GM18907 (cell line): ENCODE results near the gene PKD1L1.
"Not testable (repeated sequence)": the region's sequence is repeated elsewhere in the genome, so short reads cannot be mapped to it uniquely, and the experiment has no call there.

ENCODE experiments used
- ATAC-seq: cut with Tn5 transposase; IDR thresholded peaks from one replicate; pipeline ENCODE4 v1.9.1; 2021; ENCODE audit warnings: mild to moderate bottlenecking, moderate library complexity; ENCODE audit not compliant: unreplicated experiment

Gene PKD1L1

GRCh38 chr7:47796347-47796746 is 151.9 kb downstream of the PKD1L1 start:
- no peak for ATAC-seq

GRCh38 chr7:47795631-47796030 is 152.6 kb downstream of the PKD1L1 start:
- ATAC-seq, result no peak

- not testable (repeated sequence) for ATAC-seq
Measured at GRCh38 chr7:47795126-47795525, 153.1 kb downstream of the PKD1L1 start.

GRCh38 chr7:47794016-47794415 is 154.2 kb downstream of the PKD1L1 start:
- ATAC-seq, result no peak

- ATAC-seq, result not testable (repeated sequence)
Measured at GRCh38 chr7:47793186-47793585, 155.1 kb downstream of the PKD1L1 start.

GRCh38 chr7:47792521-47793121 is 155.6 kb downstream of the PKD1L1 start:
- ATAC-seq, result no peak

- no peak for ATAC-seq
Measured at GRCh38 chr7:47791682-47792081, 156.6 kb downstream of the PKD1L1 start.

GRCh38 chr7:47788083-47788482 is 160.2 kb downstream of the PKD1L1 start:
- ATAC-seq, result no peak

GRCh38 chr7:47787249-47788069 is 160.8 kb downstream of the PKD1L1 start:
- no peak for ATAC-seq

DNA sequence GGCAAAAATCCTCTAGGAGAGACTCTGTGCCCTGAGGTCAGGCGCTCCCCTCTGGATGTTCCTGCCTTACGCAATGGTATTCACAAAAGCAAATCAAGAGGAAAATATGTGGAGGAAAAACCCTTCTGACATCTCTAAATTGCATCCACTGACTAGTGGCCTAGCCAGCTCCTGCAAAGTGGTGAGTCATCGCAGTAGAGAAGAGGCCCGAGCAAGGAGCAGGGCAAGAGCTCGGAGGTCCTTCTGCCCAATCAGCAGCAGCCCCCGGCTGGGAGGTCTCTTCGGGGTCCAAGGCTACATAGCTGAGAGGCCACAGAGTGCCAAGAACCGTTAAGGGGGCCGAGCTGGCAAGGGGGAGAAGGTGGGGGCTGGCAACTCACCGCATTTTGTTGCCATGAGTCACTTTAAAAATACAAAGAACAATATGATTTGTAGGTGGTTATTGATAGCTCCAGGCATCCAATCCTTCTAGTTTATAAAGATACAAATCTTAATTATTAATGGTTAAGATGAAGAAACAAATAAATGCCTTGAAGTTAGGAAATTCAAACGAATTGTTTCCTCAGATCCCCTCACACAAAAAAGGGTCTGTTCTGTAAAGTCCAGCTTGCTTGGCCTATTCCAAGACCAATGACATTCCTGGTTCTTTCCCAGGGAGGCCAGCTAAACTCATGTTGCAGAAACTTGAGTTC is 161.6 kb downstream of the PKD1L1 start:
- no peak for ATAC-seq

- no peak for ATAC-seq
Measured at GRCh38 chr7:47785923-47786556, 162.2 kb downstream of the PKD1L1 start.

DNA sequence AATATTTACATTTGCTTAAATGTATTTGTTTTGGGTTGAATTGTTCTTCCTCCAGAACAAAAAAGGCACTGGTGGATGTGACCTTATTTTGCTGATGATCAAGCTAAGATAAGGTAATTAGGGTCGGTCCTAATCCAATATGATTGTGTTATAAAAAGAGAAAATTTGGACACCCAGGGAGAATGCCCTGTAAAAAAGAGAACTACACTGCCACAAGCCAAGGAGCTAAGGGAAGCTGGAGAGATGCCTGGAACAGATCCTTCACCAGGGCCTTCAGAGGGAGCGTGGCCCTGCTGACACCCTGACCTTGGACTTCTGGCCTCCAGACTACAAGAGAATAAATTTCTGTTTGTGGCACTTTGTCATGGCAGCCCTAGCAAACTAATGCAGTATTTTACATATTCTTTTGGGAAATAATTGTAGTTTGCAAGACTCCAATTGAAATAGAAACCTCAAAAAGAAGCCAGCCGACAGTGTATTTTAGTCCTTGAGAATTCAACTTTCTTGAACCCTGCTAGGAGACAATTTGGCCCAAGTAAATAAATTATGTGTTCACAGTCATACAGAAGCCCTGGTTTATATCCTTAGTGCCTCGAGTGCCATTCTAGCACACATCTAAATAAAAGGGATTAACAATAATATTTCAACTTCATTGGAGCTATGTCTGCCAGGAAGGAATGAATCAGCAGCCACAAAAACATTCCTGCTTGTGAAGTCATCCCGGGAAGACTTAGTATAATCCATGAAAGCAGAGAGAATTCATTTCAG is 164.6 kb downstream of the PKD1L1 start:
- no peak for ATAC-seq

DNA sequence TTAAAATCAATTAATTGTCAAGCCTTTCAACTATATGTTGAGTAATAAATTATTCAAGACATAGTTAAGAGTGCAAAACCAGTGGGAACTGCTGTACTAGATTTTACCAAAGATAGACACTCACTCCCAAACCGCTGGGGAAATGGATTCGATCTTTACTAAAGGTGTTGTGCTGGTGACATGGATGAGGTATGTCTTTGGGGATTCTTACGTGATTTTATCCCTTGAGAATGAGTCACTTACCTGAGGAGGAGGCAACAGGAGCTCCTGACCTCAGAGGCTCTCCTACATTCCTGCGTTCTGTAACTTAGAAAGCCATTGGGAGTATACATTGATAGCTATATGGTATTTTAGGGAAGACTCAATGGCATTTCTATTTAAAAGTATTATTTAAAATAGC is 165.5 kb downstream of the PKD1L1 start:
- no peak for ATAC-seq

DNA sequence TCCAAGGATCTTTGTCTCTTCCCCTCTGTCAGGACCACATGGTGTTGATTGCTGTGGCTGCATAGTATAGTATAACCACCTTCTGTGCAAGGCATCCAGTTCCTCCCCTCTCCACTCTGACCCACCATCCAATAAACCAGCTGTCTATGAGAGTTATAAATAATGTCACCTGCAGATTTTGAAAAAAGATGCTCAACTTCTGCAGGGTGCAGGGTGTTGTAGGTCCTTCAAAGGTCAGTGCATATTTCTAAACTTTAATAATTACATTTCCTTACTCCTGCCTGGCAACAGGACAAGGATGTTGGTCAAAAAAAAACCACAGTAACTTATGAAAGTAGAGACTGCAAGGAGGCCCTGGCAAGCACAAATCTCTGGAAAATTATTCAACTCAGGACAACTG is 166.2 kb downstream of the PKD1L1 start:
- ATAC-seq, result no peak

DNA sequence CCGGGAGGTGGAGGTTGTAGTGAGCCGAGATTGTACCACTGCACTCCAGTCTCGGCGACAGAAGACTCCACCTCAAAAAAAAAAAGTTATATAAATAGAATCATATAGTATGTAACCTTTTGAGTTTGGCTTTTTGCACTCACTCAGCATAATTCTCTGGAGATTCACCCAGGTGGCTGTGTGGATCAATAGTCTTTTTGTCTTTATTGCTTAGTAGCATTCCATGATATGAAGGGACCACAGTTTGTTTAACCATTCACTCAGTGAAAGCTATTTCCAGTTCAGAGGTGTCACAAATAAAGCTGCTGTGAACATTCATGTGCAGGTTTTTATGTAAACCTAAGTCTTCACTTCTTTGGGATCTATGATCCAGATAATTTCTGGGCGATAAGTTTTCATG is 167.7 kb downstream of the PKD1L1 start:
- no peak for ATAC-seq

GRCh38 chr7:47779341-47779771 is 168.9 kb downstream of the PKD1L1 start:
- no peak for ATAC-seq

- ATAC-seq, result no peak
Measured at GRCh38 chr7:47778153-47778661, 170.1 kb downstream of the PKD1L1 start.

- no peak for ATAC-seq
Measured at GRCh38 chr7:47777531-47778152, 170.6 kb downstream of the PKD1L1 start.

GRCh38 chr7:47776335-47776734 is 171.9 kb downstream of the PKD1L1 start:
- ATAC-seq, result no peak

DNA sequence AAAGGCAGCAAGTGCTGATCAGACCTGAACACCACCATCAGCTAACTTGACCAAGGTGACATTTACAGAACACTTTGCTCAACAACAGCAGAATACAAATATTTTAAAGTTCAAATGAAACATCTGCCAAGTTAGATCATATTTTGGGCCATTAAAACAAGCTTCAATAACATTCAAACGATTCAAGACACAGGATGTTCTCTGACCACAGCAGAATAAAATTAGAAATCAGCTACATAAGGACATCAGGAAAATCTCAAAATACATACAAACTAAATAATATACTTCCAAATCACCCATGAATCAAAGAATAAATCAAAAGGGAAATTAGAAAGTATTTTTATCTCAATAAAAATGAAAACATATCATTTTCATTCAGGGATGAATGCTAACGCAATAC is 173.0 kb downstream of the PKD1L1 start:
- ATAC-seq, result no peak
